Hippocampal formation (tissue), 2 donors: ENCODE measurements around the gene EP400.

Experiments used
- DNase-seq, 2 donors: peaks; one replicate each; lab custom pipeline; 2025; lab: John Stamatoyannopoulos, UW

The EP400 gene

GRCh38 chr12:132124766-132125425, 175.2 kb downstream of the EP400 start:
- no peak for DNase-seq

- DNase-seq, result no peak
Observed at GRCh38 chr12:132125736-132126135, 176.0 kb downstream of the EP400 start.

GRCh38 chr12:132127041-132127440, 177.3 kb downstream of the EP400 start:
- no peak for DNase-seq

- DNase-seq, result no peak
Observed at GRCh38 chr12:132129007-132129406, 179.3 kb downstream of the EP400 start.

- DNase-seq, result no peak
Observed at GRCh38 chr12:132130690-132131089, 180.9 kb downstream of the EP400 start.
